ENCODE data around the gene BLOC1S5.

BLOC1S5 gene

GRCh38 chr6:8006208-8006607 is 58.0 kb downstream of the BLOC1S5 start:
- peak; percentile 49 for TF ChIP-seq CTCF (IDR thresholded peaks at IDR 0.05; ENCODE audit: insufficient read depth, missing control alignments)
- no peak for DNase-seq (ENCODE audit: insufficient read length, low spot score)
- no peak for FAIRE-seq

GRCh38 chr6:8005136-8005535 is 59.1 kb downstream of the BLOC1S5 start:
- TF ChIP-seq CTCF (IDR thresholded peaks at IDR 0.05; ENCODE audit: insufficient read depth, missing control alignments) = no peak
- FAIRE-seq (no peak), DNase-seq (ENCODE audit: insufficient read length, low spot score) (no peak)

GRCh38 chr6:8000636-8001035 is 63.6 kb downstream of the BLOC1S5 start:
- no peak for TF ChIP-seq CTCF (IDR thresholded peaks at IDR 0.05; ENCODE audit: insufficient read depth, missing control alignments)
- DNase-seq (ENCODE audit: insufficient read length, low spot score) (no peak), FAIRE-seq (no peak)

- FAIRE-seq = no peak
- no peak for DNase-seq (ENCODE audit: insufficient read length, low spot score)
- no peak for TF ChIP-seq CTCF (IDR thresholded peaks at IDR 0.05; ENCODE audit: insufficient read depth, missing control alignments)
These were observed 64.0 kb downstream of the BLOC1S5 start for GRCh38 chr6:8000188-8000596.

- no peak for FAIRE-seq
- no peak for TF ChIP-seq CTCF (IDR thresholded peaks at IDR 0.05; ENCODE audit: insufficient read depth, missing control alignments)
- DNase-seq (ENCODE audit: insufficient read length, low spot score) = no peak
These were observed 65.0 kb downstream of the BLOC1S5 start for GRCh38 chr6:7999201-7999600.

GRCh38 chr6:7998103-7998725 is 66.0 kb downstream of the BLOC1S5 start:
- no peak for TF ChIP-seq CTCF (IDR thresholded peaks at IDR 0.05; ENCODE audit: insufficient read depth, missing control alignments)
- no peak for DNase-seq (ENCODE audit: insufficient read length, low spot score)
- no peak for FAIRE-seq

- TF ChIP-seq CTCF (IDR thresholded peaks at IDR 0.05; ENCODE audit: insufficient read depth, missing control alignments) = no peak
- DNase-seq (ENCODE audit: insufficient read length, low spot score) (no peak), FAIRE-seq (no peak)
These were observed 66.9 kb downstream of the BLOC1S5 start for GRCh38 chr6:7997286-7997685.
